Kidney (tissue), 14 donors: ENCODE measurements around the gene LRTM2. TPM values are rescaled to one million over a fixed set of nuclear protein-coding genes. Genes with fewer than 3 reads are reported as not detected.

Source experiments
- DNase-seq, 5 donors: peaks; one replicate each; pipeline ENCODE4 v3.0.0-alpha.2; 2013 to 2020
- FAIRE-seq: peaks from 2 replicates; lab custom pipeline; 2012; peaks lifted over from hg19 to GRCh38; lab: Jason Lieb, UNC
- H3K27ac ChIP-seq, 2 donors: one replicate each; pipeline ENCODE4 v1.7.0; 2013; ENCODE audit warnings: low read depth in 2 of 2, low read length in 2 of 2, inconsistent platforms in 1 of 2
- H3K27me3 ChIP-seq: one replicate; pipeline ENCODE4 v1.7.1; 2013; ENCODE audit warnings: low read length, inconsistent platforms; ENCODE audit not compliant: control insufficient read depth, insufficient read depth
- H3K36me3 ChIP-seq, 3 donors: one replicate each; pipeline versions ENCODE4 v1.7.0 to v1.7.1; 2013; ENCODE audit warnings: low read length in 3 of 3, control low read depth in 1 of 3, inconsistent platforms in 1 of 3; ENCODE audit not compliant: insufficient read depth in 3 of 3, control insufficient read depth in 2 of 3
- H3K4me1 ChIP-seq, 3 donors: one replicate each; pipeline versions ENCODE4 v1.7.0 to v1.7.1; 2013; ENCODE audit warnings: low read length in 3 of 3, inconsistent platforms in 1 of 3, low read depth in 1 of 3; ENCODE audit not compliant: control insufficient read depth in 2 of 3, insufficient read depth in 2 of 3
- H3K4me3 ChIP-seq, 3 donors: one replicate each; pipeline versions ENCODE4 v1.7.0 to v1.8.1; 2013; ENCODE audit warnings: low read length in 3 of 3, control low read depth in 1 of 3, inconsistent platforms in 1 of 3
- H3K9ac ChIP-seq, 3 donors: one replicate each; pipeline versions ENCODE4 v1.7.0 to v1.7.1; 2013; ENCODE audit warnings: low read length in 3 of 3, control low read depth in 1 of 3, inconsistent platforms in 1 of 3
- H3K9me3 ChIP-seq, 3 donors: one replicate each; pipeline versions ENCODE4 v1.7.0 to v1.7.1; 2013; ENCODE audit warnings: low read length in 3 of 3, control low read depth in 1 of 3, inconsistent platforms in 1 of 3; ENCODE audit not compliant: control insufficient read depth in 2 of 3, insufficient read depth in 1 of 3
- CTCF ChIP-seq: IDR thresholded peaks from 3 replicates; pipeline ENCODE4 v1.5.1; 2012; ENCODE audit warnings: mild to moderate bottlenecking, moderate library complexity, borderline replicate concordance; ENCODE audit not compliant: insufficient read depth; ENCODE audit errors: extremely low read depth
- intact Hi-C: fragments of 100-400 bp; cut with DNase I; formaldehyde crosslinking; loops from one replicate; pipeline ENCODE4 v1.11.1; 2022
- polyA plus RNA-seq: library from polyadenylated mRNA; stranded (reverse); fragments of 350-450 nt; fragmentation: Illumina TruSeq; extraction: RNeasy Lipid Tissue Mini Kit (QIAGEN cat#74804); gene quantifications from one replicate; pipeline ENCODE4 v1.2.3, GENCODE V29; 2014; ENCODE audit warnings: low read depth, low replicate concordance; ENCODE audit not compliant: insufficient read depth
- total RNA-seq: library from RNA; stranded (reverse); fragmentation: NEBNext Ultra II Directional; extraction: Animal tissue kit (Norgen Biotek cat#: 25700); gene quantifications from one replicate; pipeline ENCODE4 v1.2.1, GENCODE V29; 2021
- donor health status: control.
- donor health status: control.
- donor health status: control.
- donor health status: control.
- donor health status: control.
- donor health status: DM: yes; HTN: yes; CAD: no.
- donor health status: Normal renal cell carcinoma (clear cell type).

Gene LRTM2
- total and polyA plus RNA-seq, 2 donors from 2014 or later, result not detected

GRCh38 chr12:1825382-1826102, 5.2 kb downstream of the LRTM2 start:
- Histone ChIP-seq H3K9ac (no peak overlapping the region), H3K4me3 (no peak overlapping the region), H3K27me3 (peaks cover 2% of the 10 kb centered on the region), H3K4me1 (no peaks in the 10 kb centered on the region), H3K36me3 (no peaks in the 10 kb centered on the region), H3K9me3 (no peaks in the 10 kb centered on the region), H3K27ac (no peak overlapping the region)
- no peak for DNase-seq
- FAIRE-seq, result no peak
- TF ChIP-seq CTCF, result no peak
- intact Hi-C loops, result no loop called here

- Histone ChIP-seq H3K9me3 (no peaks in the 10 kb centered on the region), H3K4me3 (no peak overlapping the region), H3K27ac (no peak overlapping the region), H3K9ac (no peak overlapping the region), H3K27me3 (no peaks in the 10 kb centered on the region), H3K4me1 (peaks cover 0 to 3% (median 0%) of the 10 kb centered on the region in 3 donors), H3K36me3 (no peaks in the 10 kb centered on the region)
- FAIRE-seq, result no peak
- intact Hi-C loops, result no loop called here
- DNase-seq, result no peak
- no peak for TF ChIP-seq CTCF
Observed at GRCh38 chr12:1826401-1826800, 6.0 kb downstream of the LRTM2 start.

- no peaks in the 10 kb centered on the region for H3K36me3 ChIP-seq
- DNase-seq (peak; percentile 66 to 75 (median 72)), FAIRE-seq (no peak)
- no peak overlapping the region for H3K4me3 ChIP-seq
- no peaks in the 10 kb centered on the region for H3K27me3 ChIP-seq
- peaks cover 0 to 3% (median 0%) of the 10 kb centered on the region in 3 donors for H3K4me1 ChIP-seq
- no peak overlapping the region for H3K27ac ChIP-seq
- TF ChIP-seq CTCF, result no peak
- intact Hi-C loops, result no loop called here
- no peak overlapping the region for H3K9ac ChIP-seq
- no peaks in the 10 kb centered on the region for H3K9me3 ChIP-seq
Observed at GRCh38 chr12:1826867-1827705, 6.7 kb downstream of the LRTM2 start.
